Measurements from ENCODE around the gene TNMD. TPM values are rescaled to one million over a fixed set of nuclear protein-coding genes. Genes with fewer than 3 reads are reported as not detected.

The TNMD gene
- total RNA-seq, 2 experiments from 2014 or later: not detected

DNA sequence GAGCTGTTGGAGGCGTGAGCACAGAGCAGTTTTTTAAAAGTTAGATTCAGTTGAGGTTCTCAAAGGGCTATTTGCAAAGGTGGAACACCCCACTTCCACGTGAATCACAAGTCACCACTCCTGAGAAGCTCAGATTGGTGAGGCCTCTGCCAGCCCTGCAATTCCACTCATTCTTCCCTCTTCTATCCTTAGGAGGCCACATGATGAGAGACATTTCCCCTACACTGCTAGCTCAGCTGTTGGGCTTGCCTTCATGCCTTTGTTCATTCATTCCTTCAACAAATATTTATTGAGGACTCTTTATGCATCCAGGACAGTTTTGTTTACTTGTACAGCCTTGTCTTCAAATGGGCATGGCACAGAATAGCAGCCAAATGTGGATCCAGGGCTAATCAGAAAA lies 63.0 kb downstream of the TNMD start:
- Mint-ChIP-seq H3K36me3 (ENCODE audit: low read depth) (no peaks in the 10 kb centered on the region), H3K27ac (no peak overlapping the region), H3K9me3 (no peaks in the 10 kb centered on the region), H3K4me3 (no peak overlapping the region), H3K4me1 (ENCODE audit: low read depth) (no peaks in the 10 kb centered on the region), H3K27me3 (peaks cover 12% of the 10 kb centered on the region)
- TF ChIP-seq, protein P1, sequence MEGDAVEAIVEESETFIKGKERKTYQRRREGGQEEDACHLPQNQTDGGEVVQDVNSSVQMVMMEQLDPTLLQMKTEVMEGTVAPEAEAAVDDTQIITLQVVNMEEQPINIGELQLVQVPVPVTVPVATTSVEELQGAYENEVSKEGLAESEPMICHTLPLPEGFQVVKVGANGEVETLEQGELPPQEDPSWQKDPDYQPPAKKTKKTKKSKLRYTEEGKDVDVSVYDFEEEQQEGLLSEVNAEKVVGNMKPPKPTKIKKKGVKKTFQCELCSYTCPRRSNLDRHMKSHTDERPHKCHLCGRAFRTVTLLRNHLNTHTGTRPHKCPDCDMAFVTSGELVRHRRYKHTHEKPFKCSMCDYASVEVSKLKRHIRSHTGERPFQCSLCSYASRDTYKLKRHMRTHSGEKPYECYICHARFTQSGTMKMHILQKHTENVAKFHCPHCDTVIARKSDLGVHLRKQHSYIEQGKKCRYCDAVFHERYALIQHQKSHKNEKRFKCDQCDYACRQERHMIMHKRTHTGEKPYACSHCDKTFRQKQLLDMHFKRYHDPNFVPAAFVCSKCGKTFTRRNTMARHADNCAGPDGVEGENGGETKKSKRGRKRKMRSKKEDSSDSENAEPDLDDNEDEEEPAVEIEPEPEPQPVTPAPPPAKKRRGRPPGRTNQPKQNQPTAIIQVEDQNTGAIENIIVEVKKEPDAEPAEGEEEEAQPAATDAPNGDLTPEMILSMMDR (IDR thresholded peaks at IDR 0.05): no peak
- Histone ChIP-seq H3K27ac (ENCODE audit: low read depth in 1 of 2, low read length in 2 of 2) (no peak overlapping the region), H3K36me3 (ENCODE audit: insufficient read depth, low read length) (no peaks in the 10 kb centered on the region), H3K9me3 (ENCODE audit: control insufficient read depth in 1 of 2, insufficient read depth in 1 of 2, low read length in 2 of 2) (no peaks in the 10 kb centered on the region), H3K4me1 (ENCODE audit: insufficient read depth, low read length) (no peaks in the 10 kb centered on the region), H3K4me3 (ENCODE audit: low read length) (no peak overlapping the region), H3K27me3 (ENCODE audit: control insufficient read depth in 1 of 2, insufficient read depth in 2 of 2, low read length in 2 of 2) (no peaks in the 10 kb centered on the region)
- CTCF ChIA-PET: no interaction called here
- DNase-seq (no peak), ATAC-seq (ENCODE audit: poor library complexity) (no peak)
- POLR2A ChIA-PET: no interaction called here
- intact Hi-C loops (cut with DNase I, micrococcal nuclease): no loop called here

DNA sequence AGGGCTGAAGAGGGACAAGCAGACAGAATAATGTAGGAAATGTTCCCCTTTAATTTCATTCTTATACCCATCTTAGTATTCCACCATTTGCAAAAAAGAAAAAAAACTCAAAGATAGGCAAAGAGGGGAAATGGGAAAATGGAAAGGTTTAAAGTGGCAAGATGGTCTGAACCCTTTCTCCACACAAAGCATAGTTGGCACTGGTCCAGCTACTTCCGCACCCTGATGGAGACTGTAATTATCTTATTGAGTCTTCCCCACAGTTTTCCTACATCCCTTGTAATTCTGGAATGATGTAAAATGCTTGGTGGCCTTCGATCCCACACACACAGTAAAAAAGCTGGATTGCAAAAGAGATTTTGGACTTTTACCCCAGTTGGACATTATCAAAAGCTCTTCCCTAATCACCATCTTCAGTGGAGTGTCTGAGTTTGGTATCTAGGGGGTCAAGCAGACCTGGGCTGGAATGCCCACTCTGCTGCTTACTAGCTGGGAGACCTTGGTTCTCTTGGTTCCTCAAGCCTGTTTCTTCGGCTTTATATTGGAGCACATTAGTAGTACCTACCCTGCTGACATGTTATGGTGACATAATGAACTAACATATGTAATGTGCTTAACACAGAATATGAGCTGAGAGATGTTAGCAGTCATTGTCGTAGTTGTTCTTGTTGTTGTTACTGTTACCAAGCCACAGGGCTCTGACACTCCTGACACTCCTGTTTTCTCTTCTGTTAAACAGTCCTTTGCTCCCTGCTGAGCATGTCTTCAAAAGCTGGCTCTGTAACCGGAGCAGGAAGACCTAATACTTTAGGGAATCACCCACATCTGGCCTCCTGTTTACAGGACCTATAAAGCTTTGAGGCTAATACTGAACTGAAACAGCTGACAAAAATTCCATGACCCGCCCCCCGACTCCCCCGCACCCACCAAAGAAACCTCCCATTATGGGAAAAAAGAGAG lies 64.0 kb downstream of the TNMD start:
- POLR2A ChIA-PET: no interaction called here
- TF ChIP-seq, protein P1 (IDR thresholded peaks at IDR 0.05): no peak
- H3K36me3 ChIP-seq (ENCODE audit: insufficient read depth, low read length): no peaks in the 10 kb centered on the region
- H3K9me3 ChIP-seq (ENCODE audit: control insufficient read depth in 1 of 2, insufficient read depth in 1 of 2, low read length in 2 of 2): no peaks in the 10 kb centered on the region
- Mint-ChIP-seq H3K9me3 (no peaks in the 10 kb centered on the region), H3K4me1 (ENCODE audit: low read depth) (no peaks in the 10 kb centered on the region), H3K27ac (no peak overlapping the region), H3K36me3 (ENCODE audit: low read depth) (no peaks in the 10 kb centered on the region), H3K4me3 (no peak overlapping the region), H3K27me3 (peaks cover 9% of the 10 kb centered on the region)
- H3K27me3 ChIP-seq (ENCODE audit: control insufficient read depth in 1 of 2, insufficient read depth in 2 of 2, low read length in 2 of 2): no peaks in the 10 kb centered on the region
- CTCF ChIA-PET: no interaction called here
- DNase-seq (no peak), ATAC-seq (ENCODE audit: poor library complexity) (no peak)
- H3K4me3 ChIP-seq (ENCODE audit: low read length): no peak overlapping the region
- H3K27ac ChIP-seq (ENCODE audit: low read depth in 1 of 2, low read length in 2 of 2): no peak overlapping the region
- no peaks in the 10 kb centered on the region for H3K4me1 ChIP-seq (ENCODE audit: insufficient read depth, low read length)
- intact Hi-C loops (cut with DNase I, micrococcal nuclease): no loop called here

Other genes with a start within 250 kb of the TNMD start
- under 1 TPM in 1 of 2 experiments, not detected in 1; 0.03 TPM for gene PCDH19, start 174.7 kb upstream of the TNMD start, total RNA-seq
- gene TSPAN6, start 51.9 kb downstream of the TNMD start, total RNA-seq: 1 to 10 TPM; 1.1 to 1.9 TPM
- not detected for gene SRPX2, start 59.3 kb downstream of the TNMD start, total RNA-seq
- gene SYTL4, start 147.2 kb downstream of the TNMD start, total RNA-seq: not detected
- 10 to 100 TPM in 1 of 2 experiments, 1 to 10 TPM in 1; 8.3 to 10.1 TPM for gene CSTF2, start 235.5 kb downstream of the TNMD start, total RNA-seq